Astrocyte of the spinal cord (primary cell): ENCODE results near the gene GPR15.

Experiments
- DNase-seq: peaks from one replicate; pipeline ENCODE4 v3.0.0; 2011; ENCODE audit warnings: low read depth, low spot score
- H3K4me3 ChIP-seq: 2 replicates; pipeline ENCODE4 v1.5.1; 2011; ENCODE audit warnings: low read depth, mild to moderate bottlenecking, low read length, moderate library complexity
- in situ Hi-C: cut with HindIII; loops from 2 replicates; pipeline ENCODE4 v1.10.0; 2017; ENCODE audit warnings: low sequenced_read_pairs
- TF ChIP-seq, protein P1 (sequence below): IDR thresholded peaks from 2 replicates; pipeline ENCODE4 v1.5.1; 2012; ENCODE audit warnings: low read depth, mild to moderate bottlenecking, low read length, inconsistent platforms

Gene GPR15

DNA sequence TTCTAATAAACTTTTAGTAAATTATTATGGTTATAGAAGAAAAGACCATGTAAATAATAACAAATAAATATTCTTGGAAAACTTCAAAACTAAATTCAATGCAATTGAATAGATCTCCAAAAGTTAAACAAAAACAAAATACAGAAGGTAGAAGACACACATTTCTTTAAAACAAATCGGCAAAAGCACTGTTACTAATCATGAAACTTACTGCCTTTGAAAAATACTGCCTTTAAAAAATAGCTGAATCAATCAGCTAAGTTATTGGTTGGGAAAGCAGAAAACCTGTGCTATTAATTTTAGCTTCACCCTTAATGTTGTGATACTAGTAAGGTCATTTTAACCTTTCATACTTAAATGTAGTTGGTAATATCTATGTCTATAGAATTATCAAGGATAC, 3.0 kb downstream of the GPR15 start:
- DNase-seq = no peak
- in situ Hi-C loops = no loop called here
- H3K4me3 ChIP-seq = no peak overlapping the region
- TF ChIP-seq, protein P1, sequence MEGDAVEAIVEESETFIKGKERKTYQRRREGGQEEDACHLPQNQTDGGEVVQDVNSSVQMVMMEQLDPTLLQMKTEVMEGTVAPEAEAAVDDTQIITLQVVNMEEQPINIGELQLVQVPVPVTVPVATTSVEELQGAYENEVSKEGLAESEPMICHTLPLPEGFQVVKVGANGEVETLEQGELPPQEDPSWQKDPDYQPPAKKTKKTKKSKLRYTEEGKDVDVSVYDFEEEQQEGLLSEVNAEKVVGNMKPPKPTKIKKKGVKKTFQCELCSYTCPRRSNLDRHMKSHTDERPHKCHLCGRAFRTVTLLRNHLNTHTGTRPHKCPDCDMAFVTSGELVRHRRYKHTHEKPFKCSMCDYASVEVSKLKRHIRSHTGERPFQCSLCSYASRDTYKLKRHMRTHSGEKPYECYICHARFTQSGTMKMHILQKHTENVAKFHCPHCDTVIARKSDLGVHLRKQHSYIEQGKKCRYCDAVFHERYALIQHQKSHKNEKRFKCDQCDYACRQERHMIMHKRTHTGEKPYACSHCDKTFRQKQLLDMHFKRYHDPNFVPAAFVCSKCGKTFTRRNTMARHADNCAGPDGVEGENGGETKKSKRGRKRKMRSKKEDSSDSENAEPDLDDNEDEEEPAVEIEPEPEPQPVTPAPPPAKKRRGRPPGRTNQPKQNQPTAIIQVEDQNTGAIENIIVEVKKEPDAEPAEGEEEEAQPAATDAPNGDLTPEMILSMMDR = no peak

- in situ Hi-C loops = no loop called here
- TF ChIP-seq, protein P1 = no peak
- no peak for DNase-seq
These were observed 4.8 kb downstream of the GPR15 start for GRCh38 chr3:98536456-98537017.

DNA sequence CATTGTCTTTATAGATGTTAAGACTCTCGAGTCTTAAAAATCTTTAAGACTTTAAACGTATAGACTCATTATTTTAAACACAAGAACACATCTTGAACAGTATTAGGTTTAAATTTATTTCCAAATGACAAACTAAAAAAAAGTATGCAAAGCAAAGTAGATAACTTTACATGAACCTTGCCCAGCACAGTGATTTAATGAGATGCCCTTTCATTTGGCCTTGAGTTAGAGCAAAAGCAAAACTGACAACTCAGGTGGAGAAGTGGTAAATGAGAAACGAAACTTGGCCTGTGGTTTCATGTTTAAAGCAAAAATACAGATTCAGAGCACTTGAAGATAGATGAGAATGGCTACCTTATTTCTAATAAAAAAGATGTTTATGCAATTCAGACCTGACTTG, 8.6 kb downstream of the GPR15 start:
- H3K4me3 ChIP-seq = no peak overlapping the region
- TF ChIP-seq, protein P1 = no peak
- DNase-seq = no peak
- in situ Hi-C loops = no loop called here

More at GRCh38 chr3:98536456-98537017, 4.8 kb downstream of the GPR15 start:
- no peak overlapping the region for H3K4me3 ChIP-seq

- H3K4me3 ChIP-seq = no peak overlapping the region
- no peak for DNase-seq
- TF ChIP-seq, protein P1 = no peak
- in situ Hi-C loops = no loop called here
These were observed 9.9 kb downstream of the GPR15 start for GRCh38 chr3:98541695-98542094.

DNA sequence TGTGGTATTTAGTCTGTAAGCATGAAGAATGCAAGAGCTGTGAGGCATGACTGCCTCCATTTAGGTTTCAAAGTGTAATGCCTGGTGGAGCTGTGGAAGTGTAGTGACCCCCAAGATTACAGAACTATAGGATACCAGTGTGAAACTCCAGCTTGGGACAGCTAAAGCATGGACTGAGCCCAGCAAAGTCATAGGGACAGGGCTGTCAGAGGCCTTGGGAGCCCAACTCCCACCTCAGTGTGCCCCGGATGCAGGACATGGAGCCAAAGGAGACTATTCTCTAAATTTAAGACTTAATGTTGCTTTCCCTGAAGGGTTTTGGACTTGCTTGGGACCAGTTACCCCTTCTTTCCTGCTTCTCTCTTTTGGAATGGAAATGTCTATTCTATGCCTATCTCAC, 10.8 kb downstream of the GPR15 start:
- in situ Hi-C loops = no loop called here
- TF ChIP-seq, protein P1 = no peak
- DNase-seq = no peak
- H3K4me3 ChIP-seq = no peak overlapping the region

DNA sequence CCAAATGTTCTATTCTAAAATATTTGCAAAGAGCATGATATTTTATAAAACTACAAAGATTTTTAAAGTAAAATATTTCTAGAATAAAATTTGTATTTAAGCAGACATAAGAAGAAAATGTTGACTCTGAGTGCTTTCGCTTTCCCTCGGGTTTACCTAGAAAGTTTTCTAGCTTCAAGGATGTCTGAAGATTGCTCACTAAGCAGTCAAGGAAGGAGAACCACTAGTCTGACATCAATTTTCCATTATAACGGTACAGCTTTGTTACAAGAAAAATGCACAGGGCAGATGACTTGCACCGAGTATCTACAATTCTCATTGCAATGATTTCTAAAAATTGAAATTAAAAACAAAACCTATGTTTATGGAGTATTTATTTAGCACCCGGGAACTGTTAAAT, 14.2 kb downstream of the GPR15 start:
- no peak overlapping the region for H3K4me3 ChIP-seq
- DNase-seq = no peak
- in situ Hi-C loops = no loop called here
- TF ChIP-seq, protein P1 = no peak

DNA sequence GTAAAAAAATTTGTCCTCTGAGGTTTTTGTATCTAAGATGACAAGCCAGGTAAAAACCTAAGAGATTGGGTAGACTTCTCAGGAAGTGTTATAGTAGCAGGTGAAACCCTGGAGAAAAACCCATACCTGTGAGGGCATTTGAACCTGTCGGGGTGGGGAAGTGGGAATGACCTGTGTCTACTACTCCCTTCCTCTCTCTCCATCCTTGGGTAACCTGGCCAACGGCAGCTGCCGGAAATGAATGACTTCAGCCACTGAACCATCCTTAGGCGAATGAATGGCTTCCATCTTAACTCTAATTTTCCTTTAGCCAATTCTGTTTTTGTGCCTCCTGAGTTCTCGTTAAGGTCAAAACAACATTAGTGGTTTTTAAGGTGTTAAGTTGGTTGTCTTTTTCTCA, 16.8 kb downstream of the GPR15 start:
- TF ChIP-seq, protein P1 = no peak
- in situ Hi-C loops = no loop called here
- DNase-seq = no peak
- H3K4me3 ChIP-seq = no peak overlapping the region
